Ectodermal cell (in vitro differentiated cells): ENCODE measurements around the gene EFL1.
"Not testable (repeated sequence)": the region's sequence is repeated elsewhere in the genome, so short reads cannot be mapped to it uniquely, and the experiment has no call there.

Source experiments
- H3K27ac ChIP-seq: 2 replicates; pipeline ENCODE4 v1.7.0; 2013; ENCODE audit warnings: mild to moderate bottlenecking, low read depth, low read length; ENCODE audit not compliant: insufficient read depth, poor library complexity, severe bottlenecking
- H3K27me3 ChIP-seq: 2 replicates; pipeline ENCODE4 v1.7.0; 2013; ENCODE audit warnings: mild to moderate bottlenecking, low read length; ENCODE audit not compliant: insufficient read depth, control insufficient read depth, poor library complexity, severe bottlenecking
- H3K36me3 ChIP-seq: one replicate; pipeline ENCODE4 v1.7.0; 2013; ENCODE audit warnings: low read length; ENCODE audit not compliant: control insufficient read depth, insufficient read depth
- H3K4me1 ChIP-seq: one replicate; pipeline ENCODE4 v1.7.0; 2013; ENCODE audit warnings: low read length; ENCODE audit not compliant: control insufficient read depth, insufficient read depth
- H3K4me3 ChIP-seq: 2 replicates; pipeline ENCODE4 v1.7.0; 2013; ENCODE audit warnings: low read depth, low read length, control low read depth; ENCODE audit not compliant: insufficient read depth
- H3K9me3 ChIP-seq: 2 replicates; pipeline ENCODE4 v1.7.0; 2013; ENCODE audit warnings: mild to moderate bottlenecking, low read length, moderate library complexity; ENCODE audit not compliant: control insufficient read depth
- WGBS, 2 experiments: methylation state at CpG; one replicate each; pipeline ENCODE4 v1.1.7; 2013; ENCODE audit warnings: missing lambda C conversion rate in 2 of 2; 5-methylcytosine and 5-hydroxymethylcytosine counted together

Gene EFL1

GRCh38 chr15:82282386-82282785 lies 19.9 kb upstream of the EFL1 start:
- H3K9me3 ChIP-seq, H3K4me1 ChIP-seq: not testable (repeated sequence)
- WGBS, 2 experiments, result 88 to 89% methylated on average over 4 of the region's 4 CpGs

DNA sequence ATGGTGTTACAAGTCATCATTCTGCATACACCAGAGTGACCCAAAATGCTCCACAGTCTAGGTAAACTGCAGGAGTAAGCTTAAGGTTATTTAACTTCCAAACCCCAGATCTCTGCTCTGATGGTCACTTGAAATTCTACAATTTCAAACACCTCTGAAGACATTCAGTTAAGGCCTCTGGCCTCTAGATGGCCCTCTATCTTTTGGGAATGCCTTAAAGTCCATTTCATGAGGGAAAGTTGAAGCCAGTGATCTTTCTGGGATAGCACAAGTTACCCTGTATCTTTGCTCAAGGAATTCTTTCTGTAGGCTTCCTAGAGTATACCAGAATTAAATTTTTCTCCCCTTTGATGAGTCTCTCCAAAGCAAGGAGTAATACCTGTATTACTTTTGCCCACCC lies 18.7 kb upstream of the EFL1 start:
- not testable (repeated sequence) for H3K36me3 ChIP-seq, H3K4me3 ChIP-seq, H3K27ac ChIP-seq, H3K4me1 ChIP-seq, H3K27me3 ChIP-seq, H3K9me3 ChIP-seq

More at GRCh38 chr15:82282386-82282785, 19.9 kb upstream of the EFL1 start:
- not testable (repeated sequence) for H3K36me3 ChIP-seq, H3K27me3 ChIP-seq, H3K4me3 ChIP-seq, H3K27ac ChIP-seq

DNA sequence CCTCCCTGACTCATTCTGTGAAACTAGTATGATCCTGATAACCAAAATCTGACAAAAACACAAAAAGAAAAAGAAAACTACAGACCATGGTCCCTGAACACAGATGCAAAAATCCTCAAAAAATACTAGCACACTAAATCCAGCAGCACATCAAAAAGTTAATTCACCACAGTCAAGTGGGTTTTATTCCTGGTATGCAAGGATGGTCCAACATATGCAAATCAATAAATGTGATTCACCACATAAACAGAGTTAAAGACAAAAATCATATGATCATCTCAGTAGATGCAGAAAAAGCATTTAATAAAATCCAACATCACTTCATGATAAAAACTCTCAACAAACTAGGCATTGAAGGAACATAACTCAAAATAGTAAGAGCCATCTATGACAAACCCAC lies 12.9 kb upstream of the EFL1 start:
- Histone ChIP-seq H3K4me1 (no peaks in the 10 kb centered on the region), H3K27ac (no peak overlapping the region), H3K27me3 (no peaks in the 10 kb centered on the region), H3K36me3 (no peaks in the 10 kb centered on the region), H3K9me3 (peaks cover 8% of the 10 kb centered on the region), H3K4me3 (no peak overlapping the region)

DNA sequence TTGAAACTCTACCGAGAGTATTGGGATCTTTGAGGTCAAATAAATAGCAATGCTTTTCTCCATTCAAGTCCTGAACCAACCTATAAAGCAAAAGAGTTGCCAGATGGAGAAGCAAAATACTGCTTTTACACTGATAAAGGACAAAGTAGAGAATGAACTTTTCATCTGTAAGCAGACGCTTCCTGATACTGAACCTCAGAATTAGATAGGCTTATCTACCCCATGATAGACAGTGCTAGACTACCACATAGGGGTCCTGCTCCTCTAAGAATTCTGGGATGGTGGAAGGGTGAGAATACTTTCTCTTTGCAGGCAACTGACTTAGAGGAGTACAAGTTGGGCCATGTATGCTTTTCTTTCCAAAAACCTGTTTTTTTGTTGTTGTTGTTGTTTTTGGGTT lies 9.6 kb upstream of the EFL1 start:
- no peaks in the 10 kb centered on the region for H3K36me3 ChIP-seq
- no peaks in the 10 kb centered on the region for H3K27me3 ChIP-seq
- H3K4me1 ChIP-seq, result no peaks in the 10 kb centered on the region
- no peak overlapping the region for H3K4me3 ChIP-seq
- 94 to 100% methylated on average over 2 of the region's 2 CpGs for WGBS, 2 experiments
- no peak overlapping the region for H3K27ac ChIP-seq
- H3K9me3 ChIP-seq, result peaks cover 8% of the 10 kb centered on the region

DNA sequence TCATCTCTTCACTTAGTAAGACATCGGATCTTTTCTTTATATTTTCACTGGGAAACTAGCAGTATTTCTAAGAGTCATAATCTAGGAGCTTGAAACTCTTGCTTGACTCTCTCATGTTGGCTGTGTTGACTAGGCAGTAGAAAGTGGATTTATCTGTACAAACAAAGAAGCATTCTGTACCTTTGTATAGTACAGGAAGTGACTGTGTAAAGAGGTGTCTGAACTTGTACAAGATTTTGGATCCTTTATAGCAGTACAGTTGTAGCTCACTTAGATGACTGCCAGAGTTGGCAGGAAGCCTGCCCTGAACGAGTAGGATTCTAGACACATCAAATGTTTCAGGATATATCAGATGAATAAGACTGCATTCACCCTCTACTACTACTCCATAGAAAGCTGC lies 5.9 kb upstream of the EFL1 start:
- H3K4me3 ChIP-seq, H3K4me1 ChIP-seq, H3K27me3 ChIP-seq, H3K9me3 ChIP-seq, H3K27ac ChIP-seq, H3K36me3 ChIP-seq: not testable (repeated sequence)
- WGBS, 2 experiments, result 73 to 80% methylated on average over 1 to 2 of the region's 2 CpGs

DNA sequence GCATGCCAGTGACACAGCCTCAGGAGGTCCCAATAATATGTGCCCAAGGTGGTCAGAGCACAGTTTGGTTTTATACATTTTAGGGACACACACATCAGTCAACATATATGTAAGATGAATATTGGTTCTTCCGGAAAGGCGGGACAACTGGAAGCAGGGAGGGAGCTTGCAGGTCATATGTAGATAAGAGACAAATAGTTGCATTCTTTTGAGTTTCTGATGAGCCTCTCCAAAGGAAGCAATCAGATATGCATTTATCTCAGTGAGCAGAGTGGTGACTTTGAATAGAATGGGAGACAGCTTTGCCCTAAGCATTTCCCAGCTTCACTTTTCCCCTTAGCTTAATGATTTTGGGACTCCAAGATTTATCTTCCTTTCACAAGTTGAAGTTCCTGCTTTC lies 4.6 kb upstream of the EFL1 start:
- H3K27ac ChIP-seq, result not testable (repeated sequence)

DNA sequence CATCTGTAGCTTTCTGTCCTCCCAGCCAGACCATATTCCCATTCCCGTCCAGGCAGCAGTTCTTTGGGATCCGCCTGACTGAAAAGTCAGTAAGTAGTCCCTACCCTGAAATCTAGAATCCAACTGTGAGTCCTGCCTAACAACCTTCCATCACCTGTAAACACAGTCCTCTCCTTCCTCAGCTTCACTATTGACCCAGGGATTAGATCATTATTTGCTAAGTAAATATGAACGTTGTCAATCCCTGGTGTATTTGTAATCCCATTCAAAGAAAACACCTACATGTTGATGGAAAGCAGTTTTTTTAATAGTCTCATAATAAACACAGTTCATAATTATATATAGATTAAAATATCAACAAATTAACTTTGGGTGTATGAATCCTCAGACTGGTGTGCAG lies 816 bp upstream of the EFL1 start:
- Histone ChIP-seq H3K9me3 (no peaks in the 10 kb centered on the region), H3K27me3 (no peaks in the 10 kb centered on the region), H3K4me3 (peak overlapping the region; percentile 95), H3K27ac (no peak overlapping the region), H3K4me1 (no peaks in the 10 kb centered on the region), H3K36me3 (peaks cover 5% of the 10 kb centered on the region)
- WGBS, 2 experiments, result 29 to 31% methylated on average over 2 of the region's 3 CpGs

More for the DNA sequence above, 4.6 kb upstream of the EFL1 start:
- 33 to 36% methylated on average over 2 of the region's 2 CpGs for WGBS, 2 experiments
- H3K4me3 ChIP-seq, H3K9me3 ChIP-seq, H3K4me1 ChIP-seq, H3K27me3 ChIP-seq, H3K36me3 ChIP-seq: not testable (repeated sequence)

DNA sequence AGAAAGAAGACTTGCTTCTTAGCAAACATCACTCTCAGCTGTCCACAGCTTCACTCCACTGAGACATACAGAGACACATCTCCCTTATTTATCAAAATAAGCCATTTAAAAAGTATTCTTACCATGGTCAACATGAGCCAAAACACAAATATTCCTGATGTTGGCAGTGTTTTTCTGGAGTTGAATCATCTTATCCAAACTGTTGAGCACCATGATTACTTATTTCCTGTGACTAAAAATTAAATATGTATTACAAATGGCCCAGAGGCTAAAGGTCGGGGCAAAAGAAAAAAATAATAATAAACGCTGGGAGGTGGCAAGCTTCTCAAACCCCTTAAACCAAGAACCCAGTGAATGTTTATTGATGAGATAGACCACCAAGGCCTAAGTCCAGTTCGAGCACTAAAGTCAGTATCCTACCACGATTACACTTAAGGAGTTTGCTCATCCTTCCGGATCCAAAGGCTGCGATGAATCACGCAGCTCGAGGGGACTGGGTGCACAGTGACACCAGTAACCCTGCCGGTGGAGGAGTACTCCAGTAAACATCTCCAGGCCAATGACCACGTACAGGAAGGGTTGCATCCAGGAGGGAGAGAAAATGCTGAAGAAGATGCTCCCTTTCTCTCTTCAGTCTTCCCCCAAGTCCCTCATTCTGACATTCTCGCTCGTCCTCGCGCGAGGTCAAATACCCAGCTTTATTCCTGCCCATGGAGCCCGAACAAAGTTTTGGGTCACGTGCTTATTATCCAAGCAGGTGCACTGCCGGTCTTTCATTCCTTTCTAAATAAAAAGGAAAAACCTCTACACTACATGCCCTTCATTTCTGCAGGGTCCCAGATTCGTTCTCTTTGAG lies 740 bp downstream of the EFL1 start:
- not testable (repeated sequence) for H3K36me3 ChIP-seq, H3K4me1 ChIP-seq, H3K9me3 ChIP-seq, H3K27me3 ChIP-seq
- WGBS, 2 experiments, result 2 to 4% methylated on average over 18 of the region's 19 CpGs
- peak overlapping the region; percentile 95 for H3K4me3 ChIP-seq
- H3K27ac ChIP-seq, result peak overlapping the region; percentile 81

DNA sequence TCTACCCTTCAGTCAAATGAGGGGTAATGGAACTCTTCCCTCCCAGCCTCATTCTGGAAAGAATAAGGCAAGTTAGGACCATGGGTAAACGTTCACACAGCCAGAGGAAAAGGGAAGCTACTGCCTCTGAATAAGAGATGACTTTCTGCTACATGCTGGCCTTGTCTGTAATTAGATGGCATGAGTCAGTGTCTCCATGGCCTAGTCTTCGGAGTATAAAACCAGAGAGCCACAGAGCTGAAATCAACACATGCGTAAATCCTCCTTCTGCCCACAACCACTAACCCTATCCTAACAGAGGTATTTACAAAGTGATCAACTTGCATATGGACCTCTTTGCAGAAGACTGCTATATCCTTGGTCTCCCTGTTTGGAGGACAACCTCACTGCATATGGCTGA lies 14.3 kb downstream of the EFL1 start:
- H3K27ac ChIP-seq, H3K36me3 ChIP-seq, H3K4me3 ChIP-seq: not testable (repeated sequence)

DNA sequence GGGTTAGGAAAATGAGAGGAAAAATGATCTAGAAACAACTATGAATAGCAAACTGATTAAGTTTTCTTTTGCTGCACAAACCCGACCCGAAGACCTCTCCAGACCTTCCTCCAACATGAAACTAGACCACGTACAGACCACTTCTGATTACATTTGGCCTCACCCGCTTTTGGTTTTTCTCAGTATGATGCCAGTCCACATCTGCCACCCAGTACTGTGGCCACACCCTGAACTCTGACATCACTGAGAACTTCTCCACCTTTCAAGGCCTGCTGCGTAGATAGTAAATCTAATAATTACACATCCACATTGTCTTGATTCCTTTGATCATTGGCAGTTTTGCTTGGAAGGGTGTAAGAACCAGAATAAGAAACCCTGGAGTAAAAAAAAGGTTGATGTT lies 16.6 kb downstream of the EFL1 start:
- not testable (repeated sequence) for H3K9me3 ChIP-seq, H3K4me3 ChIP-seq, H3K4me1 ChIP-seq, H3K27ac ChIP-seq, H3K27me3 ChIP-seq, H3K36me3 ChIP-seq
- WGBS, 2 experiments, result 93 to 94% methylated on average over 5 of the region's 5 CpGs

More for the DNA sequence above, 14.3 kb downstream of the EFL1 start:
- H3K4me1 ChIP-seq, H3K9me3 ChIP-seq, H3K27me3 ChIP-seq: not testable (repeated sequence)
- 94 to 95% methylated on average over 2 to 3 of the region's 3 CpGs for WGBS, 2 experiments

DNA sequence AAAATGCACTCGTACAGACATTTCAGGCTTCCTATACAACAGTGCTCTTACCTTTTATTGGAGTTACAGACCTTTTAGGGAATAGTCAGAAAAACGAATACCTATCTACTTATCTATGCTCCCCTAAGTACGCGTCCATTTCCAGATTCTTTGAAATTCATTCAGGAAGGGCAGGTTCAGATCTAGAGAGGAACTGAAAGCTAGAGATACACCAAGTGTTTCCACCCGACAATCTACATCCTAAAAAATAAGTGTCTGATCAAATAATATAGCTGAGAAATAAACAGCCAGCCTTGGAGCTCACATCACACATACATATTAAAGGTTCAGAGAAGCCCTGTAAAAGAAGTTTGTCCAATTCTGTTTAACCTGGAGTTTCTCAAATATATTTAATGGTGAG lies 18.9 kb downstream of the EFL1 start:
- H3K36me3 ChIP-seq, result peaks cover 20% of the 10 kb centered on the region

More for the DNA sequence above, 18.9 kb downstream of the EFL1 start:
- H3K4me3 ChIP-seq, H3K9me3 ChIP-seq, H3K27me3 ChIP-seq, H3K4me1 ChIP-seq, H3K27ac ChIP-seq: not testable (repeated sequence)
- WGBS, 2 experiments, result 92% methylated on average over 3 of the region's 5 CpGs; no CpG with 5 or more reads in 1 of the 2 experiments
